Heart left ventricle (tissue), 16 donors: Measurements from ENCODE around the gene OR2C1. TPM values are rescaled to one million over a fixed set of nuclear protein-coding genes. Genes with fewer than 3 reads are reported as not detected.

ENCODE experiments used
- ATAC-seq, 4 donors: fragments of 200-7000 bp; cut with Tn5 transposase; one replicate each; pipeline ENCODE4 v1.9.1; 2020 to 2022; ENCODE audit warnings: moderate library complexity in 4 of 4, mild to moderate bottlenecking in 3 of 4, moderate number of reproducible peaks in 1 of 4
- DNase-seq, 5 donors: peaks; one replicate each; pipeline ENCODE4 v3.0.0-alpha.2; 2020
- H3K27ac ChIP-seq, 12 donors: fragments of 200-600 bp; sonication (generic) in 4 of 12; one replicate each; pipeline versions ENCODE4 v1.5.0 to v1.8.0; 2016 to 2022; ENCODE audit warnings: mild to moderate bottlenecking in 2 of 12
- H3K27me3 ChIP-seq, 9 donors: fragments of 200-600 bp; sonication (generic) in 2 of 9; one replicate each; pipeline versions ENCODE4 v1.5.1 to v1.8.0; 2016 to 2022; ENCODE audit warnings: mild to moderate bottlenecking in 3 of 9
- H3K36me3 ChIP-seq, 9 donors: fragments of 200-600 bp; sonication (generic) in 2 of 9; one replicate each; pipeline versions ENCODE4 v1.5.0 to v1.8.0; 2018 to 2022; ENCODE audit warnings: mild to moderate bottlenecking in 2 of 9
- H3K4me1 ChIP-seq, 12 donors: fragments of 200-600 bp; sonication (generic) in 4 of 12; one replicate each; pipeline versions ENCODE4 v1.5.0 to v1.8.0; 2016 to 2022; ENCODE audit warnings: mild to moderate bottlenecking in 3 of 12
- H3K4me3 ChIP-seq, 12 donors: fragments of 200-600 bp; sonication (generic) in 4 of 12; one replicate each; pipeline versions ENCODE4 v1.5.0 to v1.8.0; 2017 to 2022; ENCODE audit warnings: mild to moderate bottlenecking in 9 of 12, moderate library complexity in 4 of 12
- H3K9me3 ChIP-seq, 12 donors: fragments of 200-600 bp; sonication (generic) in 4 of 12; one replicate each; pipeline versions ENCODE4 v1.5.0 to v1.8.0; 2016 to 2022; ENCODE audit warnings: mild to moderate bottlenecking in 1 of 12
- POLR2A ChIP-seq, 2 donors: fragments of 450-650 bp; IDR thresholded peaks; one replicate each; pipeline ENCODE4 v1.6.1; 2017; ENCODE audit warnings: antibody characterized with exemption in 2 of 2, mild to moderate bottlenecking in 2 of 2, moderate library complexity in 2 of 2
- WGBS, 4 donors: extraction: QIAGEN DNeasy Blood & Tissue Kit in 2 of 4; methylation state at CpG; one replicate each; pipeline versions ENCODE4 v1.1.5 to v1.1.7; 2013 to 2018; 5-methylcytosine and 5-hydroxymethylcytosine counted together
- intact Hi-C, 10 donors: fragments of 100-400 bp; cut with DNase I; formaldehyde crosslinking; loops; one replicate each; pipeline versions ENCODE4 v1.11.1 to v1.14.2; 2022
- polyA plus RNA-seq, 2 donors: library from polyadenylated mRNA; stranded (reverse); fragments of 200-250 nt; gene quantifications; one replicate each; pipeline ENCODE4 v1.2.3, GENCODE V29; 2013
- total RNA-seq, 9 donors: library from RNA; depleted of rRNA in 2 of 9; stranded (reverse); fragments of >200 nt in 2 of 9; fragmentation: NEBNext Ultra II Directional in 3 of 9; extraction: Animal tissue kit (Norgen Biotek cat#: 25700) in 3 of 9; gene quantifications; one replicate each; pipeline versions ENCODE4 v1.1.0 to v1.2.4, GENCODE V29; 2016 to 2023
- TF ChIP-seq, protein P1 (sequence below), 12 donors: fragments of 200-600 bp; sonication (generic) in 4 of 12; IDR thresholded peaks; one replicate each; pipeline versions ENCODE4 v1.5.0 to v1.8.0; 2018 to 2022; ENCODE audit warnings: antibody characterized with exemption in 12 of 12, mild to moderate bottlenecking in 5 of 12
- donor health status: ischemic (EF 13 %, LVEDD 7.1; RV severe dilation, severe dysfunction).
- donor health status: healthy with polysubstance abuse.
- donor health status: DM: no; HTN: yes; CAD: no.
- donor health status: DM: no; HTN: no; CAD: no.
- donor health status: ischemic (EF 25% LVEDD 6.9; RV normal size, moderate dysfunction).
- donor health status: ischemic (EF 25% LVEDD 5.7; RV mildly dilated, moderate dysfunction).
- donor health status: healthy.
- donor health status: DM: yes; HTN: yes; CAD: no.
- donor health status: ischemic (EF 35%, LVEDD 5.7; RV mildly dilated, moderate dysfunction).
- donor health status: nonischemic (EF 11% LVEDD 7.7; RV severe dilation, severe dysfunction).
- donor health status: DM: yes; HTN: yes; CAD: no.
- donor health status: PGD.
- donor health status: ischemic (EF 29% LVEDD 5.4; RV normal size, mild dysfunction).
- donor health status: nonischemic (EF 23%, LVEDD 6.1; RV moderate dilation, normal function).

The OR2C1 gene
- total and polyA plus RNA-seq, 11 donors: 0.36 TPM; not detected in 10

DNA sequence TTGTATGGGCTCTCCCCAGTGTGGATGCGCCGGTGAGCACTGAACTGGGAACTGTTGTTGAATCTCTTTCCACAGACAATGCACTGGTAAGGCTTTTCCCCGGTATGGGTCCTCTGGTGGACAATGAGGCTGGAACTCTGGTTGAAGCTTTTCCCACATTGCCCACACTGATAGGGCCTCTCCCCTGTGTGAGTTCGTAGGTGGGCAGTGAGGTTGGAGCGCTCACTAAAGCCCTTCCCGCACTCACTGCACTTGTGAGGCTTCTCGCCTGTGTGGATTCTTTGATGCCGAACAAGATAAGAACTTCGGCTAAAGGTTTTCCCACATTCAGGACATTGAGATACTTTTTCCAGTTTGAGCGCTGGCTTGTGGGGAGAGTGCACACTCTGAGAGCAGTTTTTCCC is 27.4 kb downstream of the OR2C1 start:
- DNase-seq (no peak), ATAC-seq (no peak)
- TF ChIP-seq, protein P1, sequence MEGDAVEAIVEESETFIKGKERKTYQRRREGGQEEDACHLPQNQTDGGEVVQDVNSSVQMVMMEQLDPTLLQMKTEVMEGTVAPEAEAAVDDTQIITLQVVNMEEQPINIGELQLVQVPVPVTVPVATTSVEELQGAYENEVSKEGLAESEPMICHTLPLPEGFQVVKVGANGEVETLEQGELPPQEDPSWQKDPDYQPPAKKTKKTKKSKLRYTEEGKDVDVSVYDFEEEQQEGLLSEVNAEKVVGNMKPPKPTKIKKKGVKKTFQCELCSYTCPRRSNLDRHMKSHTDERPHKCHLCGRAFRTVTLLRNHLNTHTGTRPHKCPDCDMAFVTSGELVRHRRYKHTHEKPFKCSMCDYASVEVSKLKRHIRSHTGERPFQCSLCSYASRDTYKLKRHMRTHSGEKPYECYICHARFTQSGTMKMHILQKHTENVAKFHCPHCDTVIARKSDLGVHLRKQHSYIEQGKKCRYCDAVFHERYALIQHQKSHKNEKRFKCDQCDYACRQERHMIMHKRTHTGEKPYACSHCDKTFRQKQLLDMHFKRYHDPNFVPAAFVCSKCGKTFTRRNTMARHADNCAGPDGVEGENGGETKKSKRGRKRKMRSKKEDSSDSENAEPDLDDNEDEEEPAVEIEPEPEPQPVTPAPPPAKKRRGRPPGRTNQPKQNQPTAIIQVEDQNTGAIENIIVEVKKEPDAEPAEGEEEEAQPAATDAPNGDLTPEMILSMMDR (IDR thresholded peaks at IDR 0.05): no peak
- no peak for TF ChIP-seq POLR2A (IDR thresholded peaks at IDR 0.05)
- no peak overlapping the region for H3K27ac ChIP-seq
- H3K36me3 ChIP-seq: peaks cover 19 to 73% (median 42%) of the 10 kb centered on the region in 9 donors
- 97 to 99% (median 98%) methylated on average over 9 to 10 of the region's 10 CpGs for WGBS, 4 donors
- peaks cover 9 to 96% (median 74%) of the 10 kb centered on the region in 12 donors for H3K9me3 ChIP-seq
- H3K4me1 ChIP-seq: no peaks in the 10 kb centered on the region
- no peak overlapping the region for H3K4me3 ChIP-seq
- no peaks in the 10 kb centered on the region for H3K27me3 ChIP-seq
- intact Hi-C loops: loop anchor here in 3 of 10 donors (5.0 to 10.0 kb wide), 2 partner anchors 68 to 76 kb away; partner anchors contain the start of genes TIGD7 (in 1 of the 3) and ZNF75A (in 1 of the 3)

DNA sequence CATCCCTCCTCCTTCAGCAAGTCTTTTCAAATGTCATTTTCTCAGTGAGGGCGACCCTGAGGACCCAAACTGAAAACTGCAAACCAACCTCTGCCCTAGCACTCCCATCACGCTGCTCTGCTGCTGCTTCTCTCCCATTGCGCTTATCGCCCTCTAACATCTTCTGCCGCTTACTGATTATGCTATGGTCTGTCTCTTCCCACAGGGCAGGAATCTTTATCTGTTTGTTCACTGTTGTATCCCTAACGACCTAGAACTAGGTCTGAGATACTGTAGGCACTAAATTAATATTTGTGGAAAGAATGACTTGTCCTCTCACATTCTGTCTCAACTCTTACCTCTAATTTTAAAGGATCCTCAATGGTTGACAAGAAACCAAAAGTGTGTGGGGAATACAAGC is 32.6 kb downstream of the OR2C1 start:
- Histone ChIP-seq H3K27ac (no peak overlapping the region), H3K36me3 (peaks cover 9 to 86% (median 66%) of the 10 kb centered on the region in 9 donors), H3K9me3 (peaks cover 0 to 93% (median 54%) of the 10 kb centered on the region in 12 donors), H3K27me3 (no peaks in the 10 kb centered on the region), H3K4me1 (no peaks in the 10 kb centered on the region), H3K4me3 (no peak overlapping the region)
- intact Hi-C loops: loop anchor here in 2 of 10 donors (10.0 kb wide), 1 partner anchor 74 kb away; no protein-coding TSS in a partner anchor
- DNase-seq (no peak), ATAC-seq (no peak)
- TF ChIP-seq POLR2A (IDR thresholded peaks at IDR 0.05): no peak
- TF ChIP-seq, protein P1 (IDR thresholded peaks at IDR 0.05): no peak
- 94 to 96% (median 95%) methylated on average over 6 of the region's 6 CpGs for WGBS, 4 donors

DNA sequence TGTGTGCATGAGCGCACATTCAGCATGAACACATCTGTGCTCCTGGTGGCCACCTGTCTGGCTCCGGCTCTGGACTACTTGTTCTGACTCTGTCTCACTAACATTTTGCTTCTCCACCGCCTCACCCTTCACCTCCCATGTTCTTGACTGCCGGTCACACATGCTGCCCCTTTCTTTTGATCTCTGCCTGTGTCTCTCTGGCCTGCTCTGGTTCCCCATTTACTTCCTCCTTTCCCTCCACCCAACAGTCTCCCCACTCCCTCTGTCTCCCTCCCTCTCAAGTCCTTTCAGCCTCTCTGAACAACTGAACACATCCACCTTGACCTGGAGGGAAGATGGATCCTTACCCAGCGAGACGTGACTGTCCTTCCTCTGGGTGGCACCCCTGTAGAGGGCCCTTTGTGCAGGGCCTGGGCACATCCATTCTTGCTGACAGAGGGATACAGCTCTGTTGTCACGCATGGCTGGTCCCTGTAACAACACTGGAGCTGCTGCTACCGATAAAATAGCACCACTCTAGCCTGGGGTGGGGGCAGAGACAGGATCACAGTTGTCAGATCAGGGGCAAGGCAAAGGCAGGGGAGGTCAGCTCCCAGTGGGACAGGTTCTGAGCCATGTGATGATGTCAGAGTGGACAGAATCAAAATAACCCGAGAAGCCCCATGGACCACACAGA is 34.1 kb downstream of the OR2C1 start:
- intact Hi-C loops: loop anchor here in 2 of 10 donors (10.0 kb wide), 1 partner anchor 75 kb away; no protein-coding TSS in a partner anchor
- no peak for DNase-seq
- H3K27me3 ChIP-seq: no peaks in the 10 kb centered on the region
- H3K9me3 ChIP-seq: peaks cover 0 to 93% (median 46%) of the 10 kb centered on the region in 12 donors
- ATAC-seq: no peak
- no peaks in the 10 kb centered on the region for H3K4me1 ChIP-seq
- no peak overlapping the region for H3K4me3 ChIP-seq
- TF ChIP-seq, protein P1 (IDR thresholded peaks at IDR 0.05): no peak
- TF ChIP-seq POLR2A (IDR thresholded peaks at IDR 0.05): no peak
- 85 to 97% (median 93%) methylated on average over 9 of the region's 9 CpGs for WGBS, 4 donors
- H3K27ac ChIP-seq: no peak overlapping the region
- peaks cover 0 to 86% (median 66%) of the 10 kb centered on the region in 9 donors for H3K36me3 ChIP-seq

DNA sequence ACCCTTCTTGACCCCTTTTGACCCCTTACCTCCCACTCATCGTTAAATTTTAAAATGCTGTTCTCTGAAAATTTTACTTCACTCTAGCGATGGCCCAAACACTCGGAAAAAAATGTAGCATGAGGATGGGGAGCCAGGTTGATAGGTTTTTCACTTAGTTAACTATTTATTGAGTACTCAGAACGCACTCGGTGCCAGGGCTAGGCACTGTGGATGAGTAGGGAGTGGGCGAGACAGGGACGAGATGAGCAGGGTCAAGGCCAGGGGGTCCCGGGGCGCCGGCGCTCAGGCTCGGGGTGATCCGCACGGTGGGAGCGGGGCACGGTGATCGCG is 44.7 kb downstream of the OR2C1 start:
- H3K27me3 ChIP-seq: no peaks in the 10 kb centered on the region
- H3K36me3 ChIP-seq: peaks cover 0 to 63% (median 33%) of the 10 kb centered on the region in 9 donors
- intact Hi-C loops: loop anchor here in 9 of 10 donors (2.0 to 10.0 kb wide), 11 partner anchors 36 to 104 kb away; partner anchors contain the start of genes CLUAP1 (in 3 of the 9), NAA60 (in 2 of the 9), ZNF597 (in 2 of the 9) and C16orf90 (in 1 of the 9)
- ATAC-seq (no peak), DNase-seq (no peak)
- peak overlapping the region; percentile 39 to 99 (median 90) for H3K4me3 ChIP-seq
- TF ChIP-seq POLR2A (IDR thresholded peaks at IDR 0.05): no peak
- TF ChIP-seq, protein P1 (IDR thresholded peaks at IDR 0.05): no peak
- peaks cover 0 to 65% (median 10%) of the 10 kb centered on the region in 12 donors for H3K9me3 ChIP-seq
- WGBS, 4 donors: 0 to 2% (median 1%) methylated on average over 5 to 18 of the region's 18 CpGs
- H3K27ac ChIP-seq: peak overlapping the region; percentile 22 to 93 (median 86)
- peaks cover 0 to 33% (median 18%) of the 10 kb centered on the region in 12 donors for H3K4me1 ChIP-seq
